ENCODE measurements around the gene WAPL.

- TF ChIP-seq, protein P1, sequence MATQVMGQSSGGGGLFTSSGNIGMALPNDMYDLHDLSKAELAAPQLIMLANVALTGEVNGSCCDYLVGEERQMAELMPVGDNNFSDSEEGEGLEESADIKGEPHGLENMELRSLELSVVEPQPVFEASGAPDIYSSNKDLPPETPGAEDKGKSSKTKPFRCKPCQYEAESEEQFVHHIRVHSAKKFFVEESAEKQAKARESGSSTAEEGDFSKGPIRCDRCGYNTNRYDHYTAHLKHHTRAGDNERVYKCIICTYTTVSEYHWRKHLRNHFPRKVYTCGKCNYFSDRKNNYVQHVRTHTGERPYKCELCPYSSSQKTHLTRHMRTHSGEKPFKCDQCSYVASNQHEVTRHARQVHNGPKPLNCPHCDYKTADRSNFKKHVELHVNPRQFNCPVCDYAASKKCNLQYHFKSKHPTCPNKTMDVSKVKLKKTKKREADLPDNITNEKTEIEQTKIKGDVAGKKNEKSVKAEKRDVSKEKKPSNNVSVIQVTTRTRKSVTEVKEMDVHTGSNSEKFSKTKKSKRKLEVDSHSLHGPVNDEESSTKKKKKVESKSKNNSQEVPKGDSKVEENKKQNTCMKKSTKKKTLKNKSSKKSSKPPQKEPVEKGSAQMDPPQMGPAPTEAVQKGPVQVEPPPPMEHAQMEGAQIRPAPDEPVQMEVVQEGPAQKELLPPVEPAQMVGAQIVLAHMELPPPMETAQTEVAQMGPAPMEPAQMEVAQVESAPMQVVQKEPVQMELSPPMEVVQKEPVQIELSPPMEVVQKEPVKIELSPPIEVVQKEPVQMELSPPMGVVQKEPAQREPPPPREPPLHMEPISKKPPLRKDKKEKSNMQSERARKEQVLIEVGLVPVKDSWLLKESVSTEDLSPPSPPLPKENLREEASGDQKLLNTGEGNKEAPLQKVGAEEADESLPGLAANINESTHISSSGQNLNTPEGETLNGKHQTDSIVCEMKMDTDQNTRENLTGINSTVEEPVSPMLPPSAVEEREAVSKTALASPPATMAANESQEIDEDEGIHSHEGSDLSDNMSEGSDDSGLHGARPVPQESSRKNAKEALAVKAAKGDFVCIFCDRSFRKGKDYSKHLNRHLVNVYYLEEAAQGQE (IDR thresholded peaks at IDR 0.05; ENCODE audit: low read depth, low read length), result no peak
- TF ChIP-seq POLR2AphosphoS5 (IDR thresholded peaks at IDR 0.05; ENCODE audit: low read depth, low read length), result no peak
- TF ChIP-seq CTCF (IDR thresholded peaks at IDR 0.05), result no peak
- TF ChIP-seq RXRA (IDR thresholded peaks at IDR 0.05; ENCODE audit: borderline replicate concordance, low read depth), result no peak
- TF ChIP-seq EZH2phosphoT487 (IDR thresholded peaks at IDR 0.05; ENCODE audit: borderline replicate concordance, low read depth), result no peak
- TF ChIP-seq RAD21 (IDR thresholded peaks at IDR 0.05; ENCODE audit: low read length), result no peak
- TF ChIP-seq RFX5 (IDR thresholded peaks at IDR 0.05; ENCODE audit: low read length), result no peak
Measured at GRCh38 chr10:86480571-86480970, 41.0 kb downstream of the WAPL start.
